GM19240 (cell line): ENCODE data around the gene ARHGAP26.
"Not testable (repeated sequence)": the region's sequence is repeated elsewhere in the genome, so short reads cannot be mapped to it uniquely, and the experiment has no call there.

Experiments used
- DNase-seq: peaks from one replicate; pipeline ENCODE4 v3.0.0; 2011; ENCODE audit warnings: low spot score; ENCODE audit not compliant: insufficient read length

The ARHGAP26 gene

GRCh38 chr5:143199843-143200242, 429.7 kb downstream of the ARHGAP26 start:
- DNase-seq, result no peak

- no peak for DNase-seq
Observed at GRCh38 chr5:143200781-143201398, 430.7 kb downstream of the ARHGAP26 start.

- no peak for DNase-seq
Observed at GRCh38 chr5:143201589-143201988, 431.4 kb downstream of the ARHGAP26 start.

GRCh38 chr5:143203301-143203956, 433.3 kb downstream of the ARHGAP26 start:
- not testable (repeated sequence) for DNase-seq

GRCh38 chr5:143204474-143205246, 434.5 kb downstream of the ARHGAP26 start:
- no peak for DNase-seq

GRCh38 chr5:143205386-143205785, 435.2 kb downstream of the ARHGAP26 start:
- DNase-seq, result no peak

- no peak for DNase-seq
Observed at GRCh38 chr5:143205883-143206195, 435.7 kb downstream of the ARHGAP26 start.

GRCh38 chr5:143206196-143207053, 436.2 kb downstream of the ARHGAP26 start:
- DNase-seq, result no peak

- DNase-seq, result no peak
Observed at GRCh38 chr5:143207058-143207457, 436.9 kb downstream of the ARHGAP26 start.

GRCh38 chr5:143207563-143208364, 437.6 kb downstream of the ARHGAP26 start:
- DNase-seq, result no peak

- no peak for DNase-seq
Observed at GRCh38 chr5:143208365-143208641, 438.1 kb downstream of the ARHGAP26 start.

- no peak for DNase-seq
Observed at GRCh38 chr5:143208781-143209510, 438.8 kb downstream of the ARHGAP26 start.

GRCh38 chr5:143209881-143210395, 439.8 kb downstream of the ARHGAP26 start:
- no peak for DNase-seq

- no peak for DNase-seq
Observed at GRCh38 chr5:143210576-143210975, 440.4 kb downstream of the ARHGAP26 start.

GRCh38 chr5:143212261-143212660, 442.1 kb downstream of the ARHGAP26 start:
- DNase-seq, result no peak

GRCh38 chr5:143213231-143213850, 443.2 kb downstream of the ARHGAP26 start:
- DNase-seq, result no peak

GRCh38 chr5:143213851-143214363, 443.7 kb downstream of the ARHGAP26 start:
- no peak for DNase-seq

- no peak for DNase-seq
Observed at GRCh38 chr5:143214458-143214857, 444.3 kb downstream of the ARHGAP26 start.

GRCh38 chr5:143214890-143215289, 444.7 kb downstream of the ARHGAP26 start:
- no peak for DNase-seq
